ENCODE measurements around the gene TSPAN6. TPM values are rescaled to one million over a fixed set of nuclear protein-coding genes. Genes with fewer than 3 reads are reported as not detected.
A peak's percentile ranks its signal among the peaks of the same experiment; 100 is the strongest.

Gene TSPAN6
- polyA plus RNA-seq, 10 donors: 25.3 to 40.7 (median 29.9) TPM

GRCh38 chrX:100648458-100649417, 12.1 kb upstream of the TSPAN6 start:
- DNase-seq: peak; percentile 56 to 82 (median 68)

GRCh38 chrX:100647739-100648138, 11.1 kb upstream of the TSPAN6 start:
- DNase-seq: no peak

- DNase-seq: peak in 1 of 3 donors; percentile 30
Observed at GRCh38 chrX:100647095-100647494, 10.5 kb upstream of the TSPAN6 start.

- DNase-seq: no peak
Observed at GRCh38 chrX:100645106-100645505, 8.5 kb upstream of the TSPAN6 start.

GRCh38 chrX:100643956-100644860, 7.6 kb upstream of the TSPAN6 start, which contains the start of gene SRPX2:
TSS of gene SRPX2 (plus strand) at chrX:100644199. CDS start at chrX:100646323, 2,124 bp downstream.
- DNase-seq: peak in 2 of 3 donors; percentile 73 to 84

- DNase-seq: no peak
Observed at GRCh38 chrX:100643212-100643611, 6.6 kb upstream of the TSPAN6 start.

GRCh38 chrX:100642290-100642689, 5.7 kb upstream of the TSPAN6 start:
- no peak for DNase-seq

- DNase-seq: no peak
Observed at GRCh38 chrX:100635989-100636320, 651 bp downstream of the TSPAN6 start.

GRCh38 chrX:100635040-100635439, 1.6 kb downstream of the TSPAN6 start:
- DNase-seq: no peak

- no peak for DNase-seq
Observed at GRCh38 chrX:100625985-100626491, 10.6 kb downstream of the TSPAN6 start.

- no peak for DNase-seq
Observed at GRCh38 chrX:100623001-100623400, 13.6 kb downstream of the TSPAN6 start.

GRCh38 chrX:100615005-100615404, 21.6 kb downstream of the TSPAN6 start:
- peak in 2 of 3 donors; percentile 24 to 65 for DNase-seq

GRCh38 chrX:100611951-100612350, 24.7 kb downstream of the TSPAN6 start:
- no peak for DNase-seq

- DNase-seq: peak in 1 of 3 donors; percentile 20
Observed at GRCh38 chrX:100609591-100609990, 27.0 kb downstream of the TSPAN6 start.

- no peak for DNase-seq
Observed at GRCh38 chrX:100606753-100607152, 29.9 kb downstream of the TSPAN6 start.

GRCh38 chrX:100600758-100601157, 35.8 kb downstream of the TSPAN6 start:
- DNase-seq: no peak

- DNase-seq: no peak
Observed at GRCh38 chrX:100600340-100600739, 36.3 kb downstream of the TSPAN6 start.

- no peak for DNase-seq
Observed at GRCh38 chrX:100599456-100599855, 37.1 kb downstream of the TSPAN6 start.

- DNase-seq: peak in 1 of 3 donors; percentile 23
Observed at GRCh38 chrX:100596601-100597000, 40.0 kb downstream of the TSPAN6 start.

GRCh38 chrX:100593581-100593980, 43.0 kb downstream of the TSPAN6 start:
- no peak for DNase-seq

- DNase-seq: no peak
Observed at GRCh38 chrX:100593126-100593525, 43.5 kb downstream of the TSPAN6 start.

All from muscle of back (tissue), 11 donors.